ENCODE results near the gene WASL. TPM values are rescaled to one million over a fixed set of nuclear protein-coding genes. Genes with fewer than 3 reads are reported as not detected.
"Not testable (repeated sequence)": the region's sequence is repeated elsewhere in the genome, so short reads cannot be mapped to it uniquely, and the experiment has no call there.

The WASL gene
- polyA plus RNA-seq, 2 of the 4 experiments (the other 2 are of a cell fraction) = 18.5 to 21.0 TPM

GRCh38 chr7:123782071-123782798 lies 33.4 kb upstream of the WASL start:
- Histone ChIP-seq H3K4me1 (peaks cover 20% of the 10 kb centered on the region), H3K9me3 (no peaks in the 10 kb centered on the region), H3K4me2 (no peak overlapping the region), H3K4me3 (no peak overlapping the region), H3K27ac (no peak overlapping the region)
- FAIRE-seq (no peak), ATAC-seq (no peak), DNase-seq (ENCODE audit: low read depth in 1 of 2, low spot score in 1 of 2) (no peak)
- CTCF ChIA-PET = interaction anchor here (0.8 to 1.0 kb wide), 2 partner anchors 16 to 83 kb away, joined by 3 read pairs; no protein-coding TSS in a partner anchor
- 59% methylated on average over 2 of the region's 2 CpGs for WGBS (ENCODE audit: missing lambda C conversion rate)
- POLR2A ChIA-PET = no interaction called here
- TF ChIP-seq MYC (IDR thresholded peaks at IDR 0.05; ENCODE audit: borderline replicate concordance, low read length) (no peak), ELK1 (IDR thresholded peaks at IDR 0.05; ENCODE audit: low read depth, low read length) (no peak), RFX5 (IDR thresholded peaks at IDR 0.05) (no peak), BCL3 (IDR thresholded peaks at IDR 0.05) (no peak), NPAS2 (CRISPR knock-in tag; IDR thresholded peaks at IDR 0.05; ENCODE audit: borderline replicate concordance) (no peak), KDM1A (IDR thresholded peaks at IDR 0.05; ENCODE audit: low read depth) (no peak), NFE2L2 (conservative IDR thresholded peaks at IDR 0.05; ENCODE audit: low read length) (no peak), HOXB13 (CRISPR knock-in tag; IDR thresholded peaks at IDR 0.05; ENCODE audit: low read depth) (no peak)

- CTCF ChIA-PET; ATAC-seq; POLR2A ChIA-PET; H3K27ac ChIP-seq; H3K9me3 ChIP-seq; H3K4me3 ChIP-seq; DNase-seq (ENCODE audit: low read depth in 1 of 2, low spot score in 1 of 2); FAIRE-seq: not testable (repeated sequence)
- peaks cover 20% of the 10 kb centered on the region for H3K4me1 ChIP-seq
- 0% methylated on average over 2 of the region's 2 CpGs for WGBS (ENCODE audit: missing lambda C conversion rate)
- H3K4me2 ChIP-seq = 0 out of 3 replicates have a peak overlapping the region, but pooled peaks have one; percentile 3
- TF ChIP-seq HOXB13 (CRISPR knock-in tag; IDR thresholded peaks at IDR 0.05; ENCODE audit: low read depth) (peak; percentile 51; the same call in 1 of the 2 replicates), EHF (CRISPR knock-in tag; IDR thresholded peaks at IDR 0.05) (peak; percentile 79)
Observed at GRCh38 chr7:123780472-123780871, 31.7 kb upstream of the WASL start.

- no peak overlapping the region for H3K4me3 ChIP-seq
- no peak for FAIRE-seq
- ChIA-PET POLR2A (interaction anchor here (2.4 kb wide), 1 partner anchor 25 kb away, joined by 18 read pairs; the partner anchor contains the start of gene WASL), CTCF (interaction anchor here (1.3 to 4.7 kb wide), 5 partner anchors 18 to 97 kb away, joined by 4 to 22 read pairs (median 9); partner anchors contain the start of gene WASL)
- 82% methylated on average over 4 of the region's 4 CpGs for whole genome bisulfite sequencing (ENCODE audit: missing lambda C conversion rate)
- TF ChIP-seq MAFK (IDR thresholded peaks at IDR 0.05; ENCODE audit: partially characterized antibody) (no peak), FOSB (CRISPR knock-in tag; IDR thresholded peaks at IDR 0.05) (no peak), RAD21 (conservative IDR thresholded peaks at IDR 0.05 in 1 of 2, IDR thresholded peaks at IDR 0.05 in 1 of 2) (no peak), FOXS1 (CRISPR knock-in tag; IDR thresholded peaks at IDR 0.05) (no peak), FOSL2 (IDR thresholded peaks at IDR 0.05) (no peak), FOSL2 (CRISPR knock-in tag; IDR thresholded peaks at IDR 0.05) (no peak), SMC3 (IDR thresholded peaks at IDR 0.05) (no peak), HES2 (IDR thresholded peaks at IDR 0.05) (no peak), TP53 (CRISPR knock-in tag; IDR thresholded peaks at IDR 0.05) (no peak), PHF8 (IDR thresholded peaks at IDR 0.05; ENCODE audit: borderline replicate concordance, low read depth) (no peak), HOXA7 (CRISPR knock-in tag; IDR thresholded peaks at IDR 0.05) (no peak)
- peak overlapping the region; percentile 66; the same call in 1 of the 3 replicates for H3K4me2 ChIP-seq
- H3K9me3 ChIP-seq = no peaks in the 10 kb centered on the region
- H3K4me1 ChIP-seq = peaks cover 48% of the 10 kb centered on the region
- no peak for ATAC-seq
- DNase-seq (ENCODE audit: low read depth in 1 of 2, low spot score in 1 of 2) = no peak
- peak overlapping the region in 1 of 2 experiments; percentile 70; a peak in 3 of 6 replicates for H3K27ac ChIP-seq
Observed at GRCh38 chr7:123774496-123774895, 25.7 kb upstream of the WASL start.

Data from A549 (cell line).